Measurements from ENCODE around the gene NBAS. TPM values are rescaled to one million over a fixed set of nuclear protein-coding genes. Genes with fewer than 3 reads are reported as not detected.

NBAS gene
- total RNA-seq, 2 experiments from 2014 or later = 24.3 to 25.5 TPM

GRCh38 chr2:15145919-15146318 lies 415.2 kb downstream of the NBAS start:
- no peak for TF ChIP-seq CTCF (IDR thresholded peaks at IDR 0.05)
- ChIA-PET CTCF (interaction anchor here (1.7 kb wide), 1 partner anchor 9 kb away, joined by 3 read pairs; no protein-coding TSS in a partner anchor), POLR2A (no interaction called here)
- Histone ChIP-seq H3K4me3 (ENCODE audit: low read length) (no peak overlapping the region), H3K4me1 (ENCODE audit: insufficient read depth, low read length) (peaks cover 9% of the 10 kb centered on the region), H3K27me3 (ENCODE audit: control insufficient read depth in 1 of 2, insufficient read depth in 2 of 2, low read length in 2 of 2) (no peaks in the 10 kb centered on the region), H3K36me3 (ENCODE audit: insufficient read depth, low read length) (no peaks in the 10 kb centered on the region), H3K9me3 (ENCODE audit: control insufficient read depth in 1 of 2, insufficient read depth in 1 of 2, low read length in 2 of 2) (no peaks in the 10 kb centered on the region), H3K27ac (ENCODE audit: low read depth in 1 of 2, low read length in 2 of 2) (no peak overlapping the region)
- intact Hi-C loops (cut with DNase I, micrococcal nuclease) = no loop called here
- ATAC-seq (ENCODE audit: poor library complexity) (no peak), DNase-seq (no peak)
- Mint-ChIP-seq H3K4me3 (no peak overlapping the region), H3K36me3 (ENCODE audit: low read depth) (no peaks in the 10 kb centered on the region), H3K27me3 (no peaks in the 10 kb centered on the region), H3K4me1 (ENCODE audit: low read depth) (peaks cover 22% of the 10 kb centered on the region), H3K9me3 (no peaks in the 10 kb centered on the region), H3K27ac (no peak overlapping the region)

- no peaks in the 10 kb centered on the region for H3K9me3 ChIP-seq (ENCODE audit: control insufficient read depth in 1 of 2, insufficient read depth in 1 of 2, low read length in 2 of 2)
- ATAC-seq (ENCODE audit: poor library complexity) (no peak), DNase-seq (no peak)
- no peak overlapping the region for H3K4me3 ChIP-seq (ENCODE audit: low read length)
- peaks cover 9% of the 10 kb centered on the region for H3K4me1 ChIP-seq (ENCODE audit: insufficient read depth, low read length)
- ChIA-PET POLR2A (no interaction called here), CTCF (interaction anchor here (0.9 to 1.7 kb wide), 2 partner anchors 10 to 14 kb away, joined by 3 read pairs; no protein-coding TSS in a partner anchor)
- Mint-ChIP-seq H3K36me3 (ENCODE audit: low read depth) (no peaks in the 10 kb centered on the region), H3K27ac (no peak overlapping the region), H3K9me3 (no peaks in the 10 kb centered on the region), H3K4me1 (ENCODE audit: low read depth) (peaks cover 23% of the 10 kb centered on the region), H3K4me3 (no peak overlapping the region), H3K27me3 (no peaks in the 10 kb centered on the region)
- H3K27ac ChIP-seq (ENCODE audit: low read depth in 1 of 2, low read length in 2 of 2) = no peak overlapping the region
- intact Hi-C loops (cut with DNase I, micrococcal nuclease) = no loop called here
- no peak for TF ChIP-seq CTCF (IDR thresholded peaks at IDR 0.05)
- no peaks in the 10 kb centered on the region for H3K27me3 ChIP-seq (ENCODE audit: control insufficient read depth in 1 of 2, insufficient read depth in 2 of 2, low read length in 2 of 2)
- no peaks in the 10 kb centered on the region for H3K36me3 ChIP-seq (ENCODE audit: insufficient read depth, low read length)
Measured at GRCh38 chr2:15145046-15145817, 415.9 kb downstream of the NBAS start.

GRCh38 chr2:15142069-15142689 lies 419.0 kb downstream of the NBAS start:
- H3K4me3 ChIP-seq (ENCODE audit: low read length) = no peak overlapping the region

More at GRCh38 chr2:15142069-15142689, 419.0 kb downstream of the NBAS start:
- Histone ChIP-seq H3K27me3 (ENCODE audit: control insufficient read depth in 1 of 2, insufficient read depth in 2 of 2, low read length in 2 of 2) (no peaks in the 10 kb centered on the region), H3K27ac (ENCODE audit: low read depth in 1 of 2, low read length in 2 of 2) (peak overlapping the region; percentile 0 to 32), H3K9me3 (ENCODE audit: control insufficient read depth in 1 of 2, insufficient read depth in 1 of 2, low read length in 2 of 2) (no peaks in the 10 kb centered on the region), H3K36me3 (ENCODE audit: insufficient read depth, low read length) (no peaks in the 10 kb centered on the region), H3K4me1 (ENCODE audit: insufficient read depth, low read length) (peaks cover 9% of the 10 kb centered on the region)
- ATAC-seq (ENCODE audit: poor library complexity) (peak; percentile 96), DNase-seq (peak; percentile 26 to 84 (median 51))
- CTCF ChIA-PET = no interaction called here
- H3K4me1 Mint-ChIP-seq (ENCODE audit: low read depth) = peaks cover 23% of the 10 kb centered on the region
- no peaks in the 10 kb centered on the region for H3K27me3 Mint-ChIP-seq
- H3K36me3 Mint-ChIP-seq (ENCODE audit: low read depth) = no peaks in the 10 kb centered on the region
- no peaks in the 10 kb centered on the region for H3K9me3 Mint-ChIP-seq
- POLR2A ChIA-PET = interaction anchor here (1.1 kb wide), 1 partner anchor 8 kb away, joined by 3 read pairs; no protein-coding TSS in a partner anchor
- peak overlapping the region; percentile 78 for H3K27ac Mint-ChIP-seq
- intact Hi-C loops (cut with DNase I, micrococcal nuclease) = no loop called here
- peak overlapping the region; percentile 38 for H3K4me3 Mint-ChIP-seq
- no peak for TF ChIP-seq CTCF (IDR thresholded peaks at IDR 0.05)

Measured in CD4-positive, alpha-beta T cell (primary cell).